NCI-H1436 (cell line): ENCODE data around the gene CELA2B.
"Not testable (repeated sequence)": the region's sequence is repeated elsewhere in the genome, so short reads cannot be mapped to it uniquely, and the experiment has no call there.

Source experiments
- DNase-seq: peaks from one replicate; lab custom pipeline; 2025; lab: John Stamatoyannopoulos, UW

CELA2B gene

GRCh38 chr1:15445390-15446122 is 30.3 kb upstream of the CELA2B start:
- no peak for DNase-seq

GRCh38 chr1:15446212-15446611 is 29.7 kb upstream of the CELA2B start:
- no peak for DNase-seq

GRCh38 chr1:15448877-15449462 is 26.9 kb upstream of the CELA2B start:
- no peak for DNase-seq

- DNase-seq, result no peak
These were observed 26.3 kb upstream of the CELA2B start for GRCh38 chr1:15449567-15449966.

GRCh38 chr1:15451014-15451722 is 24.7 kb upstream of the CELA2B start:
- DNase-seq, result no peak

GRCh38 chr1:15452216-15452615 is 23.7 kb upstream of the CELA2B start:
- no peak for DNase-seq

GRCh38 chr1:15452866-15453571 is 22.9 kb upstream of the CELA2B start:
- no peak for DNase-seq

GRCh38 chr1:15453734-15454133 is 22.2 kb upstream of the CELA2B start:
- DNase-seq, result no peak

GRCh38 chr1:15454256-15454655 is 21.6 kb upstream of the CELA2B start:
- DNase-seq, result no peak

GRCh38 chr1:15455522-15455921 is 20.4 kb upstream of the CELA2B start:
- DNase-seq, result no peak

- DNase-seq, result no peak
These were observed 19.5 kb upstream of the CELA2B start, which contains the start of gene CELA2A for GRCh38 chr1:15456313-15456954. Gene CELA2A (plus strand): TSS chr1:15456732. CDS start chr1:15456754, 22 bp downstream.

GRCh38 chr1:15457585-15457984 is 18.3 kb upstream of the CELA2B start:
- no peak for DNase-seq

GRCh38 chr1:15458388-15458787 is 17.5 kb upstream of the CELA2B start:
- DNase-seq, result not testable (repeated sequence)

GRCh38 chr1:15459771-15460707 is 15.9 kb upstream of the CELA2B start:
- DNase-seq, result no peak

- no peak for DNase-seq
These were observed 15.2 kb upstream of the CELA2B start for GRCh38 chr1:15460708-15461095.

- not testable (repeated sequence) for DNase-seq
These were observed 12.7 kb upstream of the CELA2B start for GRCh38 chr1:15463064-15463800.

- not testable (repeated sequence) for DNase-seq
These were observed 12.0 kb upstream of the CELA2B start for GRCh38 chr1:15463926-15464322.

GRCh38 chr1:15465674-15466073 is 10.2 kb upstream of the CELA2B start:
- DNase-seq, result no peak

- not testable (repeated sequence) for DNase-seq
These were observed 8.8 kb upstream of the CELA2B start for GRCh38 chr1:15466955-15467625.

GRCh38 chr1:15468145-15468544 is 7.8 kb upstream of the CELA2B start:
- DNase-seq, result no peak
